ENCODE measurements around the gene OTOP3.

OTOP3 gene

DNA sequence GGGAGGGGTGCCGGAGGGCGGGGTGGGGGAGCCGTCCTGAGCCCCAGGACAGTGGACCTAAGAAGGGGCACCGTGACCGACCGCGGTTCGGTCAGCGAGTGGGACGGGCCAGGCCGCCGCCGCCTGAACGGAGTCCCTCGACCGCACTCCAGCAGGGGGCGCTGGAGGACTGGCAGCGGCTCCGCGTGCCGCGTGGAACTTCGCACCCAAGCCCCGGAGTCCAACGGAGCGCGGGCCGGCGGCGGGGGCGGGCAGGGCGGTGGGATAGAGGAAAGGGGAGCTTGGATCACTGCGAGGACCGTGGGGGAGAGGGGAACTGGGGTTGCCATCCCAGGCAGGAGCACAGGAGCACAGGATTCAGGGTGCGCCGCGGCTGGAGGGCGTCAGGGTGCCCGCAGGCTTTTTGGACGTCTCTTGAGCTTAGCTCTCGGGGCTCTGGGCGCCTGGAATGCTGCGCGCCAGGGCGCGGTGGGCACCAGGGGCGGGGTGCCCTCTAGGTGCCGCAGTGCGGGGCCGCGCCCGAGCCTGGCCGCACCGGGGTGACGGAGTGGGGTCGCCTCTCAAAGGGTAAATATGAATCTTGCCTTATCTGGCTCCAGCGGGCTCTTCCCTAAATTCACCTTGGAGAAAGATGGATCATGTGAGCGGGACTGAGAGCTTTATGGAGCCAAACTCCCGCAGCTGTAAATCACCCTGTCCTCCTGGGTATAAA lies 12.0 kb upstream of the OTOP3 start:
- H3K27ac Mint-ChIP-seq, result no peak overlapping the region
- peaks cover 52% of the 10 kb centered on the region for H3K27me3 Mint-ChIP-seq
- H3K4me1 Mint-ChIP-seq (ENCODE audit: low read depth), result no peaks in the 10 kb centered on the region
- no peaks in the 10 kb centered on the region for H3K9me3 Mint-ChIP-seq
- no peak overlapping the region for H3K4me3 Mint-ChIP-seq
- H3K36me3 Mint-ChIP-seq (ENCODE audit: low read depth), result no peaks in the 10 kb centered on the region

DNA sequence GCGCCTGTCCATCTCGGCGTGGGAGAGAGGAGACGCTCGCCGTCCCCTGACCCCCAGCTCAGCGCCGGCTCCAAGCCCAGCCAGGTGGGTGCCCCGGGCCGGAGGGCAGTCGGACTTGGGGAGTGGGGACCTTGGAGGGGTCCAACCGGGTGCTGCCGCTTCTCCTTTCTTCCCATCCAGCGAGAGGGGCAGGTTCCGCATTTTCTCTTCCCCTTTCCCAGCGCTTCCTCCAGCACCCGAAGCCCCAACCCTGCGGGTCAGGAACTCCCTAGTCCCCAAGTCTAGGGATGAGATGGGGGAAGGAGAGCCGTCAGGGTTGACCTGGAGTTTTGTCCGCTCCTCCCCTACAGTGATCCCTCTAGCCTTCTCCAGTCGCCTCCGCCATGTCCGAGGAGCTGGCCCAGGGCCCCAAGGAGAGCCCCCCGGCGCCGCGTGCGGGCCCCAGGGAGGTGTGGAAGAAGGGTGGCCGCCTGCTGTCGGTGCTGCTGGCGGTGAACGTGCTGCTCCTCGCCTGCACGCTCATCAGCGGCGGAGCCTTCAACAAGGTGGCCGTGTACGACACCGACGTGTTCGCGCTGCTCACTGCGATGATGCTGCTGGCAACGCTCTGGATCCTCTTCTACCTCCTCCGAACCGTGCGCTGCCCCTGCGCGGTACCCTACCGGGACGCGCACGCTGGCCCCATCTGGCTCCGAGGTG lies 11.3 kb upstream of the OTOP3 start, which contains the start of gene OTOP2:
OTOP2 (plus strand) TSS at position 24 of the 699 bp plus-strand sequence; CDS start at position 384, 360 bp downstream.
- H3K4me3 Mint-ChIP-seq, result no peak within 1 kb of the TSS
- no peaks in the 10 kb centered on the region for H3K9me3 Mint-ChIP-seq
- H3K36me3 Mint-ChIP-seq (ENCODE audit: low read depth), result no peaks in the 10 kb centered on the region
- H3K27ac Mint-ChIP-seq, result no peak within 1 kb of the TSS
- H3K27me3 Mint-ChIP-seq, result peaks cover 51% of the 10 kb centered on the region
- H3K4me1 Mint-ChIP-seq (ENCODE audit: low read depth), result no peaks in the 10 kb centered on the region

DNA sequence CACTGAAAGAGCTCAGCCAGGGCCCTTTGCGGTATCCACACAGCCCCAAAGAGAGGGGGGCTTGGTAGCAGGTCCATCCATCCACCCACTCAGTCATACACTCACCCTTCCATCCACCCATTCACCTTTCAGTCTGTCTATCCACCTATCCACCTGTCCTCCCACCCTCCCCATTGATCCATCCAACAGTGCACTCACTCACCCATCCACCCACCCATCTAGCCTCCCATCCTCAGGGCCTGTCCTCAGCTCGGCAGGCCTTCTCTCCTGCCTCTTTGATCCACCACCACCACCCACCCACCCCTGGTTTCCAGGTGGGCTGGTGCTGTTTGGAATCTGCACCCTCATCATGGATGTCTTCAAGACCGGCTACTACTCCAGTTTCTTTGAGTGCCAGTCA lies 10.5 kb upstream of the OTOP3 start:
- Mint-ChIP-seq H3K9me3 (no peaks in the 10 kb centered on the region), H3K4me3 (no peak overlapping the region), H3K4me1 (ENCODE audit: low read depth) (no peaks in the 10 kb centered on the region), H3K36me3 (ENCODE audit: low read depth) (no peaks in the 10 kb centered on the region), H3K27me3 (peaks cover 58% of the 10 kb centered on the region), H3K27ac (no peak overlapping the region)

DNA sequence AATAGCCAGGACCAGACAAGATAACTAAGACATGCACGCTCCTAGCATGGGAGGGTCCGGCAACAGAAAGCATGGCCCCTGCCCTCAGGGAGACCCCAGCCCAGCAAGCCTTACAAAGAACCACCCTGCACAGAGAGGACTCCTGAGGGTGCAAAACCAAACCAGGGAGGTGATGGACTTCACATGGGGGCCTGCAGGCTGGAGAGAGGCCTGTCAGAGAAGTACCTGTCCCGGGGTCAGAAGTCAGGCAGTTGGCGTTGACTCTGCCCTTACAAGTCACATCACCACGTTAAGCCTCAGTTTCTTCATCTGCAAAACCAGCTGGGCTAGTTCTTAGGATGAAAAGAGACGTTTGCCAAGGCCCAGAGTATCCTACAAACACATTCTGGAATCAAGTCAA lies 6.9 kb upstream of the OTOP3 start:
- Mint-ChIP-seq H3K4me1 (ENCODE audit: low read depth) (no peaks in the 10 kb centered on the region), H3K36me3 (ENCODE audit: low read depth) (no peaks in the 10 kb centered on the region), H3K9me3 (no peaks in the 10 kb centered on the region), H3K27me3 (peaks cover 78% of the 10 kb centered on the region), H3K27ac (no peak overlapping the region), H3K4me3 (no peak overlapping the region)

DNA sequence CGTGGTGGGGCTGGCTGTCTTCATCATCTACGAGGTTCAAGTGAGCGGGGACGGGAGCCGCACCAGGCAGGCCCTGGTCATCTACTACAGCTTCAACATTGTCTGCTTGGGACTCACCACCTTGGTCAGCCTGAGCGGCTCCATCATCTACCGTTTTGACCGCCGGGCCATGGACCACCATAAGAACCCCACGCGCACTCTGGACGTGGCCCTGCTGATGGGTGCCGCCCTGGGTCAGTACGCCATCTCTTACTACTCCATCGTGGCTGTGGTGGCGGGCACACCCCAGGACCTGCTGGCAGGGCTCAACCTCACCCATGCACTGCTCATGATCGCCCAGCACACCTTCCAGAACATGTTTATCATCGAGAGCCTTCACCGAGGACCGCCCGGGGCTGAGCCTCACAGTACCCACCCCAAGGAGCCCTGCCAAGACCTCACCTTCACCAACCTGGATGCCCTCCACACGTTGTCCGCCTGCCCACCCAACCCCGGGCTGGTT lies 5.1 kb upstream of the OTOP3 start:
- no peaks in the 10 kb centered on the region for H3K4me1 Mint-ChIP-seq (ENCODE audit: low read depth)
- peaks cover 71% of the 10 kb centered on the region for H3K27me3 Mint-ChIP-seq
- H3K4me3 Mint-ChIP-seq, result no peak overlapping the region
- H3K9me3 Mint-ChIP-seq, result no peaks in the 10 kb centered on the region
- H3K27ac Mint-ChIP-seq, result no peak overlapping the region
- H3K36me3 Mint-ChIP-seq (ENCODE audit: low read depth), result no peaks in the 10 kb centered on the region

DNA sequence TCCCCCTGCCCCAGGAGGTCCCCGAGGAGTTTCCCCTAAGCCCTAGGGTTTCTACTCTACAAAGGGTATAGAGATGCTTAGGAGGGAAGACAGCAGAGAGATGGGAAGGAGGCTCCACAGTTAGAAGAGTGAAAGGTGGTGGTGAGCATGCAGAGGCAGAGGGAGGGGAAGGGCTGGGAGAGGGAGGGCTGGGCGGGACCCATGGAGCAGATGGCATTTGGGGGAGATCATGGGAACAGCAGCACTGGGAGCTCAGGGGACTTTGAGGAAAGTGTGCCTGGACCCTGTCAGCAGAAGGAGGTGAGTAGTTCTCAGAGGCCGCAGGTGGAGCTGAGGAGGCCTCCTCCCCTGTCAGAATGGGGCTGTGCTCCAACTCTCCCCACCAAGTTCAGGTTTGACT lies 650 bp upstream of the OTOP3 start:
- Mint-ChIP-seq H3K27me3 (peaks cover 74% of the 10 kb centered on the region), H3K4me3 (no peak overlapping the region), H3K9me3 (no peaks in the 10 kb centered on the region), H3K27ac (no peak overlapping the region), H3K4me1 (ENCODE audit: low read depth) (no peaks in the 10 kb centered on the region), H3K36me3 (ENCODE audit: low read depth) (no peaks in the 10 kb centered on the region)

GRCh38 chr17:74936470-74936799 lies 737 bp downstream of the OTOP3 start:
- H3K4me3 Mint-ChIP-seq, result no peak overlapping the region
- H3K9me3 Mint-ChIP-seq, result no peaks in the 10 kb centered on the region
- H3K27me3 Mint-ChIP-seq, result peaks cover 66% of the 10 kb centered on the region
- H3K4me1 Mint-ChIP-seq (ENCODE audit: low read depth), result no peaks in the 10 kb centered on the region
- H3K27ac Mint-ChIP-seq, result no peak overlapping the region
- no peaks in the 10 kb centered on the region for H3K36me3 Mint-ChIP-seq (ENCODE audit: low read depth)

- H3K27ac Mint-ChIP-seq, result no peak overlapping the region
- H3K36me3 Mint-ChIP-seq (ENCODE audit: low read depth), result no peaks in the 10 kb centered on the region
- H3K4me1 Mint-ChIP-seq (ENCODE audit: low read depth), result no peaks in the 10 kb centered on the region
- H3K9me3 Mint-ChIP-seq, result no peaks in the 10 kb centered on the region
- no peak overlapping the region for H3K4me3 Mint-ChIP-seq
- peaks cover 66% of the 10 kb centered on the region for H3K27me3 Mint-ChIP-seq
Observed at GRCh38 chr17:74937064-74938051, 1.7 kb downstream of the OTOP3 start.

DNA sequence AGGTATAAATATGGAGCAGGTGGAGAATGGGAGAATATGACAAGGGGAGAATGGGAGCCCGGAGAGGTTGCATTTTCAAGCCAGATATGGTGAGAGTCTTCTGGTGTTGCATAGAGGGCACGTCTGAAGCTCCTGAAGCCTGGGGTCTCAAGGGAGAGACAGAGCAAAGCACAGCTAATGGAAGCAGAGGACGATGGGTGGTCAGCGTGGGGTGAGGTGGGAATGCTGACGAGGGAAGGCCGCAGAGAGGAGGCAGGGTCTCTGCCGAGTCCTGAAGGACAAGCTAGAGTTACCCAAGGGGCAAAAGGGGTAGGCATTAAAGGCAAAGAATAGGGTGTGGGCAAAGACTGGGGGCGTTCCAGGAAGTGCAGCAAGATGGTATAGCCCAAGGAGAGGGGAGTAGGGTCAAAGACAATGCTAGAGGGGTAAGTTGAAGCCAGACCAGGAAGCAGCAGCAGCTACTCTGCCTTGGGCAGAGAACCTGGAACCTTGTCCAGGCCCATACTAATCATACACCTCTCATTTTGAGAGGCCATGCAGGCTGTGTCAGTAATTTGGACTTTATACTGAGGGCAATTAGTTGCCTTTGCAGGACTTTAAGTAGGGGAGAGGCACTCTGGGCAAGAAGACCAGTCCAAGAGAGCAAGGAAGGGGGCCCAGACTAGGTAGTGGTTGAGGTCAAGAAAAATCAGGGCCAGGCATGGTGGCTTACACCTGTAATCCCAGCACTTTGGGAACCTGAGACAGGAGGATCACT lies 2.7 kb downstream of the OTOP3 start:
- Mint-ChIP-seq H3K36me3 (ENCODE audit: low read depth) (no peaks in the 10 kb centered on the region), H3K4me3 (no peak overlapping the region), H3K27ac (no peak overlapping the region), H3K4me1 (ENCODE audit: low read depth) (no peaks in the 10 kb centered on the region), H3K9me3 (no peaks in the 10 kb centered on the region), H3K27me3 (peaks cover 57% of the 10 kb centered on the region)

DNA sequence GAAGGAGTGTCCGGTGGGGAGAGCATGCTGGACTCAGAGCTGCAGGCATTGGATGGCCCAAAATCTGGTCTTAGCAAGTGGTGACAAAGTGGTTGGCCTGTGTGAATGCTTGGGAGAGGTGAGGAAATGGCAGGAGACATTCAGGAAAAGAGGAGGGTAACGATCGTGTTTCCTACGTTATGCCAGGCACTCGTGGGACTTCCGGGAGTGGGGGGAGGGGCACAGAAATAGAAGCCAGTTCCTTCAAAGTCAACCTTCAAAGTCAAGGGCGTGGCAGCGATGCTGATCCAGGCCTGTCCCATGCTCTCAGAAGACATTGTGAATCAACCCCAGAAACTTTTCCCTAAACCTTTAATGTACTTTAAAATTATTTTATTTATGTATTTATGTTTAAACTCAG lies 3.8 kb downstream of the OTOP3 start:
- no peak overlapping the region for H3K27ac Mint-ChIP-seq
- H3K9me3 Mint-ChIP-seq, result no peaks in the 10 kb centered on the region
- H3K27me3 Mint-ChIP-seq, result peaks cover 52% of the 10 kb centered on the region

GRCh38 chr17:74941128-74941725 lies 5.5 kb downstream of the OTOP3 start:
- no peak overlapping the region for H3K4me3 Mint-ChIP-seq
- peaks cover 48% of the 10 kb centered on the region for H3K27me3 Mint-ChIP-seq
- H3K27ac Mint-ChIP-seq, result no peak overlapping the region
- no peaks in the 10 kb centered on the region for H3K36me3 Mint-ChIP-seq (ENCODE audit: low read depth)
- no peaks in the 10 kb centered on the region for H3K9me3 Mint-ChIP-seq
- H3K4me1 Mint-ChIP-seq (ENCODE audit: low read depth), result no peaks in the 10 kb centered on the region

More for the DNA sequence above, 3.8 kb downstream of the OTOP3 start:
- Mint-ChIP-seq H3K4me1 (ENCODE audit: low read depth) (no peaks in the 10 kb centered on the region), H3K4me3 (no peak overlapping the region), H3K36me3 (ENCODE audit: low read depth) (no peaks in the 10 kb centered on the region)

GRCh38 chr17:74943808-74944522 lies 8.3 kb downstream of the OTOP3 start:
- peaks cover 22% of the 10 kb centered on the region for H3K27me3 Mint-ChIP-seq
- H3K4me3 Mint-ChIP-seq, result no peak overlapping the region
- no peaks in the 10 kb centered on the region for H3K9me3 Mint-ChIP-seq
- no peak overlapping the region for H3K27ac Mint-ChIP-seq
- H3K4me1 Mint-ChIP-seq (ENCODE audit: low read depth), result no peaks in the 10 kb centered on the region
- H3K36me3 Mint-ChIP-seq (ENCODE audit: low read depth), result no peaks in the 10 kb centered on the region

- Mint-ChIP-seq H3K4me3 (no peak overlapping the region), H3K27ac (no peak overlapping the region), H3K9me3 (no peaks in the 10 kb centered on the region), H3K36me3 (ENCODE audit: low read depth) (no peaks in the 10 kb centered on the region), H3K27me3 (peaks cover 14% of the 10 kb centered on the region), H3K4me1 (ENCODE audit: low read depth) (no peaks in the 10 kb centered on the region)
Observed at GRCh38 chr17:74945543-74945942, 9.8 kb downstream of the OTOP3 start.

Measured in stimulated activated naive CD8-positive, alpha-beta T cell treated with anti-CD3 and anti-CD28 coated beads, Interleukin-15, Interleukin-2, amounts not matched to agents 100 ng/mL and 50 ng/mL, for 24 hours (primary cell).